GM12872 (cell line): ENCODE results near the gene KIF5A.

ENCODE experiments used
- CTCF ChIP-seq: IDR thresholded peaks from 3 replicates; pipeline ENCODE4 v1.5.1; 2011; ENCODE audit warnings: low read depth, mild to moderate bottlenecking, low read length, moderate library complexity; ENCODE audit not compliant: insufficient read depth

The KIF5A gene

DNA sequence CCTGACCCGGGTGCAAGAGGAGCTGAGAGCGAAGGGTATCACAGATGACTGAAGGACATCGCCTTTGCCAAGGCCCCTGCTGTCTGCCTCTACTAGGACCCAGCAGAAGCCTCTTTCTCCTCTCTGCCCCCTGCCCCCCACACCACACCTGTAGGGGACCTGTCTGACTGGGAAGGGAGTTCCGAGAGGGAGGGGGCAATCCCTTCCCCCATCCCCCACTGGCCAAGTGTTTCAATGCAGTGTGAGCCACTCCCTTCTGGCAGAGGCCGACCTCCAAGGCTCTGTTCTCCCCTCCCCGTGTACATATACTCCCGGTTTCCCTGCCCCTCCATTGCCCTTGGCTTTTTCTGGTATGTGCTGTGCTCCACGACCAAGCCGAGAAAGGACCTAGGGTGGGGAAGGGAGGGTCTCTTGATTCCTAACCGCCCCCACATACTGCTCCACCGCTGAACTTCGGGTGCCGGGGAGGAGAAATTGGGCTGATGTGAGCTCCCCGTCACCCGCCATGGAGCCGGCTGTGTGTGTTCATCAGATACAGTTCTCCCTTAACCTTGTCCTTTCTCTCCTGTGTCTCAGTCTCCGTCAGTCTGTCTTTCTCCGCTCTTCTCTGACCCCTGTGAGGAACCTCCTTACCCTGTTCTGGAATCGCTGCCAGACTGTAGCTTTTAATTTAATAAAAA is 59.4 kb downstream of the KIF5A start:
- TF ChIP-seq CTCF: no peak

GRCh38 chr12:57609781-57610553 is 60.1 kb downstream of the KIF5A start:
- TF ChIP-seq CTCF: no peak

DNA sequence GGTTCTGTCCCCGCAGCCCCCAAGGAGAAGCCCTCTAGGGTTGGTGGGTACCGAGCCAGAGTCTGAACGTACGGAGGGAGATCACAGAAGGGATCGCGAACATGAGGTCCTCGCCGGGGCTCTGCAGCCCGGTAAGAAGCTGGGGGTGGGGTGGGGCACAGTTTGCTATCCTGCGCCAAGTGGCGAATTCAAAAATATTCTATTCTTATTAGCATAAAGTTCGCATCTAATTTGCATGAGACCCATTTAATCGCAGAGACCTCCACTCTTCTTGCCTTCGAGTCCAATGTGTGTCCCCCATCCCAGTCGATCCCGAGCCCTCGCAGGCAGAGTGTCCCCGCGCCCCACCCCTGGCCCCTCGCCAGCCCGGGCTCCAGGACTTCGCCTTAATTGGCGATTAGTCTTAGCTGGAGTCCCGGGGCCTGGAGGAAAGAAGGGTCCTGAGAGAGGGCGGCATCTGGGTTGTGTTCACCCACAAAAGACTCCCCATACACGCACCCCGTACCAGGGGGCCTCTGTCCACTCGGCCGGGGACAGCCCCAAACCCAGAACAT is 60.8 kb downstream of the KIF5A start:
- no peak for TF ChIP-seq CTCF

DNA sequence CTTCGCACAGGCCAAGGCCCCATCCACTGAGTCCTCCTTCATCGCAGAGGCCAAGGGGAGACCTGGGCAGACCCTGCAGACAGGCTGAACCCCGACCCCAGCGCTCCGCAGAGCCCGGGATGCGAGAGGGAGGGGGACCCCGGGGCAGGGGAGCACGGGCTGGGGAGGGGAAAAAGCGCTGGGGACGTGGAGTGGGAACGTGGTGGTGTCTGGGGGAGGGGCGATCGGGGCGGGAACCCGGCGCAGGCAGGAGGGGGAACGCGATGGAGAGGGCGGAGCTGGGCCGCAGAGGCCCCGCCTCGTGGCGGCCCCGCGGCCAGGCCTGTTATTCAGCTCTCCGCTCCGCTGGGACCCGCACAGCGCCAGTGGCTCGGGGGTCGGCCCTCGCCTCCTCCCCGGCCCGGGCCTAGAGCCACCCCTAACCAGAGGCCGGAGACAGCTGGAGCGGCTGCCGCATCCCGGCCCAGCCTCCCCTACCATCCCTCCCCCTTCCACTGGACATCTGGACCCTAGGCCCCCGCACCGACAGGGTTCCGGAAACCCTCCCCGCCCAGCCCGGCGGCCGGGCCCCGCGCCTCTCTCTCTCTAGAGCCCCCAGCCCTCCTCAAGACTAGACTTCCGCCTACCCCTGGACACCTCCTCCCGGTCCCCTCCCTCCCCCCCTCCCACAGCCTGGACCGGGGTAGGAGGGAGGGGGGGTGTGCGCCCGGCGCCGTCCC is 61.4 kb downstream of the KIF5A start, which contains the start of gene ARHGEF25:
ARHGEF25 (plus strand) TSS at position 328 of the 719 bp plus-strand sequence. CDS start 460 bp downstream, outside the sequence.
- TF ChIP-seq CTCF: no peak

DNA sequence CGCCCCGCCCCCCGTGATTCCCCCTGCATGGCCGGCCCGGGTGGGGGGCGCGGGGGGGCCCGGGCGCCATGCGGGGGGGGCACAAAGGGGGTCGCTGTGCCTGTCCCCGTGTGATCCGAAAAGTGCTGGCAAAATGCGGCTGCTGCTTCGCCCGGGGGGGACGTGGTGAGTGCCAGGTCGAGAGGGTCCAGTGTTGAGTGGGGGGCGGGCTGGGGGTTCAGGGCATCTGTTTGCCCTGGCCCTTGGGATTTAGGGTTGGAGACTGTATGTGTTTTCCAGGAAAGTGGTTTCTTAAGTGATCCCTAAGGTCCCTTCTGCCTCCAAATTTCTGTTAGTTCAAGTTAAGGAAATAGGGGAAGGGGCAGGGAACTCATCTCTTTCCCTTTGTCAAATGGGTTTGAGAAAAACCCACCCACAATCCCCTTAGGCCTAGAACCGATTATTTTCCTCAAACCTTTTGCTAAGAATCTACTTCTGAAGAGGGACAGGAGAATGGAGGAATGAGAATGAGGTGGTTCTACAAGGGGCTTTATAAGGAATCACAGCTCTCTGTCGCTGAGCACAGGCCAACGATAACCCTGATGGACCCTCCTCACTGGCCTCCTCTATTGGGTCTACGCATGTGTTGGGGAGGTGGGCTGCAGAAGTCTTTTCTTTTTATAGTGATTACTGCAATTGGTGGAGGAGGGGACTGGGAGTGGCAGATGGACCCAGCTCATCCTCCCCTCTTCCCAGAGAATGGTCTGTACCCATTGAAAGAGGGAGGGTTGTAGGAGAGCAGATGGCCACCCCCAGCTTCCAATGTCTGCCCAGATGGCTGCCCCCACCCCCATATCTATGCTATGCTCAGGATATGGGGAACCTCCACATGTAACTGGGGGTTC is 62.2 kb downstream of the KIF5A start:
- TF ChIP-seq CTCF: no peak

GRCh38 chr12:57612711-57613426 is 63.0 kb downstream of the KIF5A start:
- TF ChIP-seq CTCF: no peak
